ENCODE measurements around the gene CCDC149.

CCDC149 gene

GRCh38 chr4:24884902-24885301 is 27.9 kb downstream of the CCDC149 start:
- WGBS (ENCODE audit: insufficient coverage): 97% methylated on average over 6 of the region's 8 CpGs
- DNase-seq: no peak
- Histone ChIP-seq H3K27ac (ENCODE audit: insufficient read depth in 1 of 2, low read depth in 1 of 2, low read length in 2 of 2, poor library complexity in 1 of 2, severe bottlenecking in 2 of 2) (no peak overlapping the region), H3K36me3 (ENCODE audit: control insufficient read depth in 4 of 4, insufficient read depth in 4 of 4, low read length in 3 of 4) (no peaks in the 10 kb centered on the region), H3K4me3 (ENCODE audit: control insufficient read depth in 1 of 7, extremely low read depth in 1 of 7, insufficient read depth in 4 of 7, low read depth in 2 of 7, low read length in 6 of 7) (no peak overlapping the region), H3K9me3 (ENCODE audit: control extremely low read depth in 1 of 5, control insufficient read depth in 4 of 5, insufficient read depth in 2 of 5, low read depth in 1 of 5, low read length in 4 of 5) (no peaks in the 10 kb centered on the region), H3K4me1 (ENCODE audit: control extremely low read depth in 1 of 4, control insufficient read depth in 4 of 4, insufficient read depth in 4 of 4, low read length in 3 of 4) (no peaks in the 10 kb centered on the region), H3K27me3 (replicated peaks in 2 of 5; ENCODE audit: control insufficient read depth in 4 of 5, insufficient read depth in 5 of 5, low read length in 4 of 5) (no peaks in the 10 kb centered on the region)
- ChIA-PET CTCF (no interaction called here), POLR2A (no interaction called here)

- Histone ChIP-seq H3K27ac (ENCODE audit: insufficient read depth in 1 of 2, low read depth in 1 of 2, low read length in 2 of 2, poor library complexity in 1 of 2, severe bottlenecking in 2 of 2) (no peak overlapping the region), H3K4me3 (ENCODE audit: control insufficient read depth in 1 of 7, extremely low read depth in 1 of 7, insufficient read depth in 4 of 7, low read depth in 2 of 7, low read length in 6 of 7) (no peak overlapping the region), H3K9me3 (ENCODE audit: control extremely low read depth in 1 of 5, control insufficient read depth in 4 of 5, insufficient read depth in 2 of 5, low read depth in 1 of 5, low read length in 4 of 5) (no peaks in the 10 kb centered on the region), H3K27me3 (replicated peaks in 2 of 5; ENCODE audit: control insufficient read depth in 4 of 5, insufficient read depth in 5 of 5, low read length in 4 of 5) (no peaks in the 10 kb centered on the region), H3K36me3 (ENCODE audit: control insufficient read depth in 4 of 4, insufficient read depth in 4 of 4, low read length in 3 of 4) (no peaks in the 10 kb centered on the region), H3K4me1 (ENCODE audit: control extremely low read depth in 1 of 4, control insufficient read depth in 4 of 4, insufficient read depth in 4 of 4, low read length in 3 of 4) (no peaks in the 10 kb centered on the region)
- no peak for DNase-seq
- ChIA-PET CTCF (no interaction called here), POLR2A (no interaction called here)
- WGBS (ENCODE audit: insufficient coverage): 100% methylated on average over 1 of the region's 3 CpGs
Observed at GRCh38 chr4:24881508-24882196, 31.2 kb downstream of the CCDC149 start.

GRCh38 chr4:24880186-24880585 is 32.7 kb downstream of the CCDC149 start:
- H3K4me1 ChIP-seq (ENCODE audit: control extremely low read depth in 1 of 4, control insufficient read depth in 4 of 4, insufficient read depth in 4 of 4, low read length in 3 of 4): no peaks in the 10 kb centered on the region
- H3K36me3 ChIP-seq (ENCODE audit: control insufficient read depth in 4 of 4, insufficient read depth in 4 of 4, low read length in 3 of 4): no peaks in the 10 kb centered on the region
- no peaks in the 10 kb centered on the region for H3K27me3 ChIP-seq (replicated peaks in 2 of 5; ENCODE audit: control insufficient read depth in 4 of 5, insufficient read depth in 5 of 5, low read length in 4 of 5)
- H3K27ac ChIP-seq (ENCODE audit: insufficient read depth in 1 of 2, low read depth in 1 of 2, low read length in 2 of 2, poor library complexity in 1 of 2, severe bottlenecking in 2 of 2): no peak overlapping the region
- H3K4me3 ChIP-seq (ENCODE audit: control insufficient read depth in 1 of 7, extremely low read depth in 1 of 7, insufficient read depth in 4 of 7, low read depth in 2 of 7, low read length in 6 of 7): no peak overlapping the region
- ChIA-PET CTCF (no interaction called here), POLR2A (no interaction called here)
- H3K9me3 ChIP-seq (ENCODE audit: control extremely low read depth in 1 of 5, control insufficient read depth in 4 of 5, insufficient read depth in 2 of 5, low read depth in 1 of 5, low read length in 4 of 5): no peaks in the 10 kb centered on the region
- DNase-seq: no peak
- 100% methylated on average over 3 of the region's 8 CpGs for WGBS (ENCODE audit: insufficient coverage)

- H3K4me3 ChIP-seq (ENCODE audit: control insufficient read depth in 1 of 7, extremely low read depth in 1 of 7, insufficient read depth in 4 of 7, low read depth in 2 of 7, low read length in 6 of 7): no peak overlapping the region
- H3K27me3 ChIP-seq (replicated peaks in 2 of 5; ENCODE audit: control insufficient read depth in 4 of 5, insufficient read depth in 5 of 5, low read length in 4 of 5): no peaks in the 10 kb centered on the region
- H3K4me1 ChIP-seq (ENCODE audit: control extremely low read depth in 1 of 4, control insufficient read depth in 4 of 4, insufficient read depth in 4 of 4, low read length in 3 of 4): no peaks in the 10 kb centered on the region
- CTCF ChIA-PET: no interaction called here
- WGBS (ENCODE audit: insufficient coverage): 97% methylated on average over 8 of the region's 8 CpGs
- H3K36me3 ChIP-seq (ENCODE audit: control insufficient read depth in 4 of 4, insufficient read depth in 4 of 4, low read length in 3 of 4): no peaks in the 10 kb centered on the region
- H3K9me3 ChIP-seq (ENCODE audit: control extremely low read depth in 1 of 5, control insufficient read depth in 4 of 5, insufficient read depth in 2 of 5, low read depth in 1 of 5, low read length in 4 of 5): no peaks in the 10 kb centered on the region
- DNase-seq: no peak
- H3K27ac ChIP-seq (ENCODE audit: insufficient read depth in 1 of 2, low read depth in 1 of 2, low read length in 2 of 2, poor library complexity in 1 of 2, severe bottlenecking in 2 of 2): no peak overlapping the region
- POLR2A ChIA-PET: no interaction called here
Observed at GRCh38 chr4:24878636-24879016, 34.2 kb downstream of the CCDC149 start.

GRCh38 chr4:24877868-24878635 is 34.8 kb downstream of the CCDC149 start:
- Histone ChIP-seq H3K36me3 (ENCODE audit: control insufficient read depth in 4 of 4, insufficient read depth in 4 of 4, low read length in 3 of 4) (peaks cover 0 to 1% (median 0%) of the 10 kb centered on the region in 4 experiments), H3K4me3 (ENCODE audit: control insufficient read depth in 1 of 7, extremely low read depth in 1 of 7, insufficient read depth in 4 of 7, low read depth in 2 of 7, low read length in 6 of 7) (no peak overlapping the region), H3K4me1 (ENCODE audit: control extremely low read depth in 1 of 4, control insufficient read depth in 4 of 4, insufficient read depth in 4 of 4, low read length in 3 of 4) (no peaks in the 10 kb centered on the region), H3K27ac (ENCODE audit: insufficient read depth in 1 of 2, low read depth in 1 of 2, low read length in 2 of 2, poor library complexity in 1 of 2, severe bottlenecking in 2 of 2) (no peak overlapping the region), H3K27me3 (replicated peaks in 2 of 5; ENCODE audit: control insufficient read depth in 4 of 5, insufficient read depth in 5 of 5, low read length in 4 of 5) (no peaks in the 10 kb centered on the region), H3K9me3 (ENCODE audit: control extremely low read depth in 1 of 5, control insufficient read depth in 4 of 5, insufficient read depth in 2 of 5, low read depth in 1 of 5, low read length in 4 of 5) (no peaks in the 10 kb centered on the region)
- DNase-seq: no peak
- CTCF ChIA-PET: no interaction called here
- WGBS (ENCODE audit: insufficient coverage): 100% methylated on average over 6 of the region's 9 CpGs
- POLR2A ChIA-PET: no interaction called here

- Histone ChIP-seq H3K27ac (ENCODE audit: insufficient read depth in 1 of 2, low read depth in 1 of 2, low read length in 2 of 2, poor library complexity in 1 of 2, severe bottlenecking in 2 of 2) (no peak overlapping the region), H3K4me3 (ENCODE audit: control insufficient read depth in 1 of 7, extremely low read depth in 1 of 7, insufficient read depth in 4 of 7, low read depth in 2 of 7, low read length in 6 of 7) (no peak overlapping the region), H3K36me3 (ENCODE audit: control insufficient read depth in 4 of 4, insufficient read depth in 4 of 4, low read length in 3 of 4) (peaks cover 0 to 10% (median 0%) of the 10 kb centered on the region in 4 experiments), H3K27me3 (replicated peaks in 2 of 5; ENCODE audit: control insufficient read depth in 4 of 5, insufficient read depth in 5 of 5, low read length in 4 of 5) (no peaks in the 10 kb centered on the region), H3K9me3 (ENCODE audit: control extremely low read depth in 1 of 5, control insufficient read depth in 4 of 5, insufficient read depth in 2 of 5, low read depth in 1 of 5, low read length in 4 of 5) (no peaks in the 10 kb centered on the region), H3K4me1 (ENCODE audit: control extremely low read depth in 1 of 4, control insufficient read depth in 4 of 4, insufficient read depth in 4 of 4, low read length in 3 of 4) (no peaks in the 10 kb centered on the region)
- no peak for DNase-seq
- 98% methylated on average over 6 of the region's 6 CpGs for WGBS (ENCODE audit: insufficient coverage)
- ChIA-PET POLR2A (no interaction called here), CTCF (interaction anchor here (0.5 kb wide), 1 partner anchor 117 kb away, joined by 3 read pairs; no protein-coding TSS in a partner anchor)
Observed at GRCh38 chr4:24876431-24876830, 36.4 kb downstream of the CCDC149 start.

GRCh38 chr4:24872720-24873119 is 40.1 kb downstream of the CCDC149 start:
- no peak for DNase-seq
- no peak overlapping the region for H3K27ac ChIP-seq (ENCODE audit: insufficient read depth in 1 of 2, low read depth in 1 of 2, low read length in 2 of 2, poor library complexity in 1 of 2, severe bottlenecking in 2 of 2)
- no peak overlapping the region for H3K4me3 ChIP-seq (ENCODE audit: control insufficient read depth in 1 of 7, extremely low read depth in 1 of 7, insufficient read depth in 4 of 7, low read depth in 2 of 7, low read length in 6 of 7)
- H3K36me3 ChIP-seq (ENCODE audit: control insufficient read depth in 4 of 4, insufficient read depth in 4 of 4, low read length in 3 of 4): peaks cover 0 to 16% (median 0%) of the 10 kb centered on the region in 4 experiments
- ChIA-PET POLR2A (no interaction called here), CTCF (no interaction called here)
- H3K4me1 ChIP-seq (ENCODE audit: control extremely low read depth in 1 of 4, control insufficient read depth in 4 of 4, insufficient read depth in 4 of 4, low read length in 3 of 4): no peaks in the 10 kb centered on the region
- no peaks in the 10 kb centered on the region for H3K9me3 ChIP-seq (ENCODE audit: control extremely low read depth in 1 of 5, control insufficient read depth in 4 of 5, insufficient read depth in 2 of 5, low read depth in 1 of 5, low read length in 4 of 5)
- H3K27me3 ChIP-seq (replicated peaks in 2 of 5; ENCODE audit: control insufficient read depth in 4 of 5, insufficient read depth in 5 of 5, low read length in 4 of 5): no peaks in the 10 kb centered on the region
- WGBS (ENCODE audit: insufficient coverage): 100% methylated on average over 1 of the region's 2 CpGs
